HG02970 (cell line): ENCODE results near the gene MFAP4.

Experiments
- ATAC-seq: cut with Tn5 transposase; IDR thresholded peaks from one replicate; pipeline ENCODE4 v1.9.1; 2021; ENCODE audit warnings: mild to moderate bottlenecking, moderate library complexity, moderate number of reproducible peaks; ENCODE audit not compliant: unreplicated experiment, low FRiP score

MFAP4 gene

DNA sequence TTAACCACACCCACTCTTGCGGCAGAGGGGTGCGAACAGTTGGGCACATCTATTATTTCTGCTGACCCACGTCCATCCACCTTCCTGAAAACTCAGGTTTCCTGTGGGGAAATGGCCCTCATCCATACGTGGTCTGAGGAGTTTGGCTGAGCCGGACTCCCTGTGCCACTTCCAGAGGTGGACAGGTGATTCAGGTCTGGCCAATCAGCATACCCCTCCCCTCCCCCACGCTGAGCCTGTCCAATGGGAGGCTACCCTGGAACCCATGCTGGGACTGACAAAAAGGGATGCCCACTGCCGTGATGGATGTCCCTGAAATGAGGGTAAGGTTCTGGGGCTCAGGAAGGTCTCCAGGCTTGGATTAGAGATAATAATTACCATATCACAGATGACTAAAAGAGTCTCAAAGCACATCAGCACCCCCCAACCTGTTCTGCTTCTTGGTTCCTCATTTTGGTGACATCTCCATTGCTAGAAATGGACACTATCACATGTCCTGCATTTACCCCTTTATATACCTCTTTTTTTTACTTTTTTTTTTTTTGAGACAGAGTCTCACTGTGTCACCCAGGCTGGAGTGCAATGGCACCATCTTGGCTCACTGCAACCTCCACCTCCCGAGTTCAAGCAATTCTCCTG, 14.0 kb downstream of the MFAP4 start:
- ATAC-seq: no peak

DNA sequence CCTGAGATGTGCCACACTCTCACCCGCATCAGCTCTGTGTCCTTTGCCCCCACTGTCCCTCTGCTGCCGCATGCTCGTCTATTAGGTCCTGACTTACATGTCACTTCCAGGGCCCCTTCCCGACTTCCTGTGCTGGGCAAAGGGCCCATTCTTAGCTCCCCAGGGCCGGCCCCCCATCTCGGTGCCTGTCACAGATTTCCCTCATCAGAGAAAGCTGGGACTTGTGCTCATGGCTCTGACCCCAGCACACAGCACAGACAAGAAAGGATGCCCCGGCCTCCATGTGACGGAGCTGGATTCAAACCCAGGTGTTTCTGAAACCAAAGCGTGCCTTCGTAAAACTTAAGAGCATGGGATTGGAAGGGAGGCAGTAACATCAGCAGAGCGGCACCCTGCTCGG, 14.6 kb downstream of the MFAP4 start:
- no peak for ATAC-seq

DNA sequence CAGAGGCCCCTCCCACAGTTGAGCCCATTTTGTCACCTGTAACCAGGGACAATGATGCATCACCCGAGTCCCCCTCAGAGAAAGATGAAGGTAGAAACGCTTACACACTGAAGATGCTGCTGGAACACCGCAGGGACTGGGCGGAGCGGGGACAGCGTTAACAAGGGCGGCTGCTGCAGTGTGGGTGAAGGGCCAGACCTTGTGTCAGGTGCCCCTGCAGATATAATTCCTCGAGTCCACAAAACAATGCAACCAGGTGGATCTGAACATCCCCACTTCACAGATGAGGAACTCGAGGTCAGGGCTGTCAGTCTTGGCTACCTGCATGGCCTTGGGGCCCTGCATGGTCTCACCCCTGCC, 15.0 kb downstream of the MFAP4 start:
- ATAC-seq: no peak

DNA sequence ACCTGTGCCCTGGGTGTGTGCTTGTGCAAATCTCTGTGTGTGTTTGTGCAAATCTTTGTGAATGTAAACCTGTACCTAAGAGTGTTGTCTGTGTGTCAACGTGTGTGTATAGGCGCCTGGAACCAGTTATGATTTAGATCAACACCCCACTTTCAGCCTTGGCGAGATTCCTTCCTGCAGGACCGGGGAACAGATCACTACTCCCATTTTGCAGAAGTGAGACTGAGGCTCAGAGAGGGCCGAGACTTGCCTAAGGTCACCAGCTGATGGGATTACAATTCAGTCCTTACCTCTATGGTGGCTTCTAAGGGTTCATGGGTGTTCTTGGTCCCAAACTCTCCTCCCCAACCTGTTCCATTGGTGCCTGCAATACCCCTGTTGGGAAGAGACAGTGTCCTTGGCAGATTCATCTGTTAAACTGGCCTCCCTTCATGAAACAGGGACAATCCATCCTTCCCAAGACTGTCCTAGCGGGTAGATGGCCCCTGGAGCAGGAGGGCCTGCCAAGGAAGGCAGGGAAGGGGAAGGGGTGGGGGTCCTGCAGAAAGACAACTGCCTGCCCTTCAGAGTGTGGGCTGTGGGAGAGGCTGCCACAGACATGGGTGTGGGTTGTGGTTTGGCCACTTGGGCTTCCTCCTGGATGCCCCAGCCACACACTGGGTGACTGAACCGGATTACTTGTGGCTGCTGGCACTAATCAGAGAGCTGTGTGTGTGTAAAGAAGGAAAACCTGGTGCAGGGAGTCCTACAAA, 15.6 kb downstream of the MFAP4 start:
- ATAC-seq: no peak

DNA sequence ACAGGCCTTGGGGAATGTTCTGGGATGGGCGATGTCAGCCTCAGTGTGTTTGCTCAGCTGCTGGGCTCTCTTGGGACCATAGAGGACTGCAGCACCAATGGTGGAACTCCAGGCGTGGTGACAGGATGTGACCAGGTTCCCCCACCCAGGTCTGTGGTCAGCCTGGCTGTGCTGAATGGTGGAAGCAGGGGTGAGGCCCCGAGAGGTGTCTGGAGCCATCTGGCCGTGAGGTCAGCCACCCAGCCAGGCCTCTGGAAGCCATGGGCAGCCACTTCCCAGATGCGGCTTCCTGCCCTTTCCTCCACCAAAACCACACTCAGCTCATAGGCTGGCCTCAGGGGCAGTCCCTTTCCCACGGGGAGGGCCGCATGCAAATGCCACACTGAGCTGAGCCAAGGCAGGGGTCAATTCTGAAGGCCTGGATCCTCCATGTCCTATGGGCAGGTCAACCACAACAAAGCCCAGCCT, 16.5 kb downstream of the MFAP4 start:
- peak; percentile 49 for ATAC-seq

DNA sequence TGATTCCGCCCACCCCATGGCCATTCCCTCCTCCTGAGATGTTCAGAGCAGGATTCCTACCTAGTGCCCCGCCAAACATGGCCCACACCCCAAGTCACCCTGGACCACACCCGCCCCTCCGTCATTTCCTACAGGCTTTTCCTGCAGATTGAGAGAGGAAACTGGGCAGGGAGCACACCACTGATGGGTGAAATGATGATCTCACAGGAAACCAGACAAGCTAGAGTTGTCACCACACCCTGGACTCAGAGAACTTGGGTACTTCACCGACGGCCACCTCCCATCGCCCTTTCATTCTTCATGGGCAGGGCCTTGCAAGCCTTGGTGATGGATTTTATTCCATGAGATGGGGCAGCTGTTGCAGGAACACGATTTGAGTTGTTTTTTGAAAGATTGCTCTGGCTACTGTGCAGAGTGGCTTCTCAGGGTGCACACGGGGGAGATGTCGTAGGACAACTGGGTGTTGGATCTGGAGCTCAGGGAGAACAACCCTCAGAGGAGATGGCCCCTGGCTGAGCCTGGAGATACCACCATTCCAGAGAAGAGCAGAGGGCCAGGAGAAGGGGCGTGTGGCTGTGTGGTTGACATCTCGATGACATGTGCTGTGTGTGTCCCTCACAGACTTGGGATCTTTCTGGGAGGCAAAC, 17.0 kb downstream of the MFAP4 start:
- no peak for ATAC-seq

DNA sequence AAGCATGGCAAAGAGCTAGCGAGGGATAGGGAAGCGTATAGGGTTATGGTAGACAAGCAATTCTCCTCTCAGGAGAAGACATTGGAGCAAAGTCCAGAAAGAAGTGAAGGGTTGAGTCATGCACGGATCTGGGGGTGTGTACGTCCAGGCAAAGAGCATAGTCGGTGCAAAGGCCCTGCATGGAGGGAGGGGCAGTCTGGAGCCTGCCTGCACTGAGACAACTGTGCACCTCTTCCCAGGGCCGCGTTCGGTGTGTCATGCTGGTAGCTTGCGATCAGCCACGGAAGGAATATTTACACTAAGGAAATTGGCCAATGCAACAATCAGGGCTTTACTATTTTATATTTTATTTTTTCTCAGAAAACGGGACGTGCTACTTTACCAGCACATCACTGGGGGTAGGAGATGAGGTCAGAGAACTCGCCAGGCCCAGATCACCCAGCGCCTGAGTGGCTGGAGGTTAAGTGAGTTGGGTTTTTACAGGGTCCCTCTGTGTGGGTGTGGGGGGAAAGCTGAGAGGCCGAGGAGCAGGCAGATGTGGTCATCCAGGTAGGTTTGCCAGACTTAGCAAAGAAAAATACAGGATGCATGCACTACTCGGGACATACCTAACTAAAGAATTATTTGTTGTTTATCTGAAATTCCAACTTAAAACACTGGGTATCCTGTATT, 17.7 kb downstream of the MFAP4 start:
- ATAC-seq: no peak

DNA sequence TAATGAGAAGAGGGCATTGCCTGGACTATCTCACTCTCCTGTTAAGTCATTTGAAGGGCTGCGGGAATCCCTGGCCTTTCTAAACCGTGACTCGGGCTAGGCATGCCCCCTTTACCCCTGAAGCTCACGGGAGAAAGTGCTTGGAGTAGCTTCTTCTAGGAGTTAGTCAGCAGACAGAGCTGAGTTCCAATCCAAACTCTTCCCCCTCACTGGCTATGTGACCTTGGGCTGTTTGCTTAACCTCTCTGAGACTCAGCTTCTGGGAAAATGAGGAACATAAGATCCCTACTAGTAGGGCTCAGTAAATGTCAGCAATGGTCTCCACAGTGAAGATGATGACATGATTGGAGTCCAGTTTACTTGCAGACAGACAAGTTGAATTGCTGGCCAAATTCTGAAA, 18.8 kb downstream of the MFAP4 start:
- ATAC-seq: no peak

DNA sequence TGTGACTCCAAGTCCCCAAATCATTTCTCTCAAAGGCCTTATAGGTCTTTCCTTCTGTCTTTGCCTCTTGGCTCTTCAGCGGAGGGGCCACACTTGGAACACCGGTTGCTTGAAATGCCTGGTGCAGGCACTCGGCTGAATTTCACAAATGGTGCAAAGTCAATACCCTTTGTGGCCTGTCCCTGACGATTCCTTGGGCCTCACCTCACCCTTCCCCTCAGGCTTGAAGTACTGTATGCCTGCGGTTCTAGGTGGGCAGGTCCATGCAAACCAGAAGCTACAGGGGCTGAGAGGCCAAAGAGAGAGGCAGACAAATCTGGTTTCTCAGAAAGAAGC, 20.4 kb downstream of the MFAP4 start:
- ATAC-seq: no peak

DNA sequence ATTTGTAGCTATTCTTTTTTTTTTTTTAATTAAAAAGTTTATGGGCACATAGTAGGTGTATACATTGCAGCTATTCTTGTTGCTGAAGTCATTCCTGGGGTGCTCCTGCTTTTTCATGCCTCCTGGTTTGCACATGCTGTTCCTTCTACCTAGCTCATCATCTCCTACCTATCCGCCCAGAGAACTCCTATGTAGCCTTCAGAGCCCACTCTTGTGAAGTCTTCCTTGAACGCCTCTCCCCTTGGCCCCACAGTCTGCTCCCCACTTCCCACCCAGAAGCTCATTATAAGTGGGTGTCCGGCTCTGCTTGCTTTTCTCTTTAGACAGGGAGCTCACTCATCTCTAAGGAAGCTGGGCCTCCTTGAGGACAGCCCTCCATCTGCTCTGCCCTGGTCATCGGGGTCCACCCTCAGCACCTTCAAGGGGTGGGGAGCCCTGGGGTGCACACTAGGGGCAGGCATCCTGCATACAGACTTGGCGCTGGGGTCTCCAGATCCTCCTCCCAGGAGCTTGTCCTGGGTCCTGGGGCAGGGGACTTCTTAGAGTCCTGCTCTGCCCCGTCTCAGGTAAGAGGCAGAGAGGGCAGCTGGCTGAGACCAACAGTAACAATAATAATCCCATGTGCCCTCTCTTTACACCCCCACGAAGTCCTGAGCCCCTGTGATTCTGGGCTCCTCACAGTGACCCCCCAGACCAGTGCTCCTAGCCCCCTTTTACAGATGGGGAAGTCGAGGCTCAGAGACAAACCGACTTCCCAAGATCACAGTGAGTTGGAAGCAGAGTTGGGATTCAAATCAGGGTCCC, 21.0 kb downstream of the MFAP4 start:
- ATAC-seq: no peak

DNA sequence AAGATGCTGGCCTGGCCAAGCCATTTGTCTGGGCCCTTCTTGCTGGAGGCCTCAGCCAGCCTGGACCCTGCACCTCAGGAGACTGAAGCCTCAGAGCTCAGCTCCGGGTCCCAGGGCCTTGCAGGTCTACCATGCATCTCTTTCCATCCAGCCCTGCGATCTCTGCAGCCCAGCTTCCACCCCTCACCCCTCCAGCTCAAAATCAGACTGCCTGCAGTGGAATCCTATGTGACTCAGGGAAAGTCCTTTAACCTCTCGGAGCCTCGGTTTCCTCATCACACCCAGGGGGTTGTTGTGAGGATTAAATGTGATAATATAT, 21.5 kb downstream of the MFAP4 start:
- ATAC-seq: no peak

DNA sequence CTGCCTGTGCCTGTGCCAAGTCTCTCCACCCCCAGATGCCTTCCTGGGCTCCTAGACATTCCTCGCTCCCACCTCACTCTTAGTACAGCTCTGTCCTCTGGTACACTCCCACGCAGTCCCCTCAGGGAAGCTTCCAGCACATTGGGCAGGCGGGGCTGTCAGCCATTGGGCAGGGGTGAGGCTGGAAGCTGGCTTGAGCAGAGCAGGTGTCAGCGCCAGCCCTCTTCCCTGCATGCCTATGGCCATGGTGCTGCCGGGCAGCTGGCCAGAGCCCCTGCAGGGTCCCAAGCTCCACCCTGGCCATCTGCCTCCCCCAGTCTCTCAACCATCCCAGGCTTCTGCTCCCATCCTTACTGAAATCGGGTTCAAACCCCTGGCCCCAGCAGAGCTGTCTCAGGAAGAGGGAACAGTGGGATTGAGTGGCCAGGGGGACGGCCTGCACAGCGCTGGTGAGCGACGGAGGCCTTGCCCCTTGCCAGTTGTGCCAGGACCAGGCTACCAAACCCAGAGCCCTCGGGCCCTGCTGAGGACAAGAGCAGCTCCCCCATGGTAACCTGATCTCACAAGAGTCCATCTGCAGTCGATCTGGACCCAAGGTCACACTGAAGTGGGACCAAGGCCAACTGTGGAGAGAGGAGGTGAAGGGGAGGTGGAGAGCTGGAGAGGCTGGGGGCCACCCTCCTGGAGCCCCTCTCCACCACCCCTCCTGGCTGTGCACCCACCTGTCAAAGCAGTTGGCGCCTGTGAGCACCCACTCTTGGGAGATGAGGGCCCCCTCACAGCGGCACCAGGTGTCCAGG, 22.1 kb downstream of the MFAP4 start:
- ATAC-seq: no peak

DNA sequence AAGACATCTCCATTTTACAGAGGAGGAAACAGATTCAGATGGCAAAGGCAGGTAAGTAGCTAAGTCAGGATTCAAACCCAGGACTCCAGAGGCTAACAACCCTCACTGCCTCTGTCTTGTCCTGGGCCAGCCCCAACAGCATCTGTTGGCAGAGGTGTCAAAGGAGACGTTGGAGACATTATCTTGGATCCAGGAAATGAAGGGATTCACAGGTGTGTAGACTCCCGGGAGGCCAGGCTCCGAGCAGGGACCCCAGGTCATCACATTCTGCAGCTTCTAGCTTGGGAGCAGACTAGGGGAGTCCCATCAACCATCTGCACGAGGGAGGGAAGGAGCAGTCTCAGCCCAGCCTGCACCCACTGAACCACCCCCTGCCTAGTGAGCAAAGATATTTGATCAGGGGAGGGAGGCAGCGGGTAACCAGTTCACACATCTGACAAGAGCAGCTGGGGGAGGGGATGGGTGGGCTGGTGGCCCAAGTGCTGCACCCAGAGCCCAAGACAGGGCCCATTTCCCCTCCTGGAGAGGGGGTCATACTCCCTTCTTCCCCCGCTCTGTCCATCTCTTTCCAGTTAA, 23.4 kb downstream of the MFAP4 start:
- no peak for ATAC-seq

DNA sequence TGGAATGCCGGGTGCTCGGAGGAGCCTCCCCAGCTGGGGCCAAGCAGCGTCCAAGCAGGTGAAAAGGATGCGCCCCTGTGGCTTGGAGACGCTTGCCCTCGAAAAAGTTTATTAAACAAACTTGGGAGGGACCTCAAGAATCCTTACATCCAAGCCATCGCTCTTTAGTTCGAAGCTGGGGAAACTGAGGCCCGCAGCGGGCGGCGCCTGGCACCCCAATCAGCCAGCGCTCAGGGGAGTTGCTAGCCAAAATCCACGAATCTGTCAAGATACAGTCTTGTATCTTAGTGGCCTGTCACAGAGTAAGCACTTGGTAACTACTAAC, 23.9 kb downstream of the MFAP4 start:
- no peak for ATAC-seq

DNA sequence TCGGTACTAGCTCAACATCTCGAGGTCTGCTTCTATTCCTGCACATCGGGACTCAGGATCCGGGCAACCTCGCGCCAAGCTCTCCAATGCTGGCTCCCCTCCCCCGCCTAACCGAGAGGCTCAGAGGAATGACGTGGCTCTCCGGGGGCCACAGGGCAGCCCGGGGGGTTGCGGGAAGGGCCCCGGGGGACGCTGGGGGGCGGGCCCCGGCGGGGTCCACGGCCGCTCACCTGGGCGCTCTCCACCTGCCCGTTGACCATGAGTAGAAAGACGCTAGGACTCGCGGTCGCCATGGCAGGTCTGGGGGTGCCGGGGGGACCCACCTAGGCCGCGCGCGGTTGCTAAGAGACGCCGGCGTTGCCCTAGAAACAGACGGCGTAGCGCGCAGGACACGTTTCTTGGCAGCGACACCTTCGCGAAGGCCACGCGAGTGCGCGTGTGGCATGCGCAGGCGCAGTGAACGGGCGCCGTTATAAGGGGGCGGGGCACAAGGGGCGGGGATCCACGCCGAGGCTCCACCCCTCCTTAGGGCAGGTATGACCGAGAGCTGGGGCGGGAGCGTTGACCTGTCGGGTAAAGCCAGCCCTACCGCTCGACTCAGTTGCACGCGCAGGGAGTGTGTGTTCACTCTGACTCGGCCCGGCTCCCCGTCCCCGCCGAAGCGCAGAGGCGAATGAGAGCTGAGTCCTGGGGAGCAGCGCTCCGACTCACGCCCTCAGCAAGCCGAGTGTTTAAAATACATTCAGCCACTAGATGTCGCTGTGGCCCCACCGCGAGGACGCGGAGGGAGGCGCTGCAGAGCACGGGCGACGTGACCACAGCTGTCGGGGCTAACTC, 24.5 kb downstream of the MFAP4 start, which contains the start of gene B9D1:
B9D1 (minus strand) TSS at position 447 of the 837 bp plus-strand sequence; CDS start at position 293, 154 bp downstream.
- ATAC-seq: peak; percentile 80

DNA sequence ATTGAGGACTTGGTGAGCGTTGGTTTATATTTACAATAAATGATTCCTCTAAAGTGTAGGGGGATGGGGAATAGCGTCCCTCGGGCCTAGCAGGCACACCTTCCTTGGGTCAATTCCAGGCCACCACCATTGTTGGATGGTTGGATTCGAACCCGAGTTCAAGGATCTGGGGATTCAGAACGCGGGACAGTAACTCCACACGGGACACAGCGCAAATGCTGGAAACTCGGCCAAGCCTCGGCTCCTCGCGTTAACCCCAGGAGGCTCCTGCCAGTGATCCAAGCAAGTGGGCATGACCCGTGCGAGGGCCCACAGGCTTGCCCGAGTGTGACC, 25.1 kb downstream of the MFAP4 start:
- no peak for ATAC-seq

DNA sequence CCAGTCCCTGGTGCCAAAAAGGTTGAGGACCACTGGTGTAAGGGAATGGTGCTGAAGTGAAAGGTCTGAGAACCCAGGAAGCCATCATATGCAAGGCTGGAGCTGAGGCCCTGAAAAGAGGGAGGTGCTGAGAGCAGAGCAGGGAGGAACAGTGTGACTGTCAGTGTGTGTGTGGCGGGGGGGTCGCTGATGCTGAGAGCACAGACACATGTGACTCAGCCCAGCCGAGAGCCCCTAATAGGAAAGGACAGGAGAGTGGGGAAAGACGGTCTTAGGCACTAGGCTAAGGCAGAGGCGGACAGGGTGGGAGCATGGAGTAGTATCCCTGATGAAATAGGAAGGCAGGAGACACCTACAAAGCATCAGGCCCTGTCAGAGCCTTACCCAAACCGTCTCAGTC, 25.7 kb downstream of the MFAP4 start:
- ATAC-seq: no peak

DNA sequence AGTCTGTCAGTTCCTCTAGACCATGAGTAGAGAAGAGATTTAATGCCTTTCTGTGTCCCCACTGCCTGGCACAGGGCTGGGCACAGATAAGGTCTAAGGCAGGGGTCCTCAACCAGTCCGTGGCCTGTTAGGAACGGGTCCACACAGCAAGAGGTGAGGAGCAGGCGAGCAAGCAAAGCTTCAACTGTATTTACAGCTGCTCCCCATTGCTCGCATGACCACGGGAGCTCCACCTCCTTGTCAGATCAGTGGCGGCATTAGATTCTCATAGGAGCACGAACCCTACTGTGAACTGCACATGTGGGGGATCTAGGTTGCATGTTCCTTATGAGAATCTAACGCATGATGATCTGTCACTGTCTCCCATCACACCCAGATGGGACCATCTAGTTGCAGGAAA, 26.2 kb downstream of the MFAP4 start:
- ATAC-seq: no peak

DNA sequence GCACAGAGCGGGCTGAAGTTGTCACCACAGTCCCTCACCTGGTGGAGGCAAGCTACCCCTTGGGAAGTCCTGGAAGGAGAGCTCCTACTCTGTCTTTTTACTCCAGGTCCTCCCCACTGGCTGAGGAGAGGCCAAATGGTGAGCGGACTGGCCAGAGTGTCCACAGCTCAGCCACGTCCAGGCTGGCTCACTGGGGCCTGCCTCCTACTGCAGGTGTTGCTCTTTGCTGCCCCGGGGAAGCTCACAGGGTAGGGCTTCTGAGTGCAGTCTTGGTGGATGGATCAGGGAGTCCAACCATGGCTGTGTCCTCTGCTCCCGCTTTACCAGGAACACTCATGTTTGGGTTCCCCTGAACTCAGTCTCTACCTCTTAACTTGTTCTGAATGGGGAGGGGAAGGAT, 27.1 kb downstream of the MFAP4 start:
- no peak for ATAC-seq
